SKM-1 treated with dmso at 0.1 percent for 144 hours (cell line): ENCODE results near the gene SUPT6H.
"Not testable (repeated sequence)": the region's sequence is repeated elsewhere in the genome, so short reads cannot be mapped to it uniquely, and the experiment has no call there.

Experiments used
- DNase-seq: peaks from one replicate; lab custom pipeline; 2025; ENCODE audit not compliant: unreplicated experiment; lab: John Stamatoyannopoulos, UW

Gene SUPT6H

DNA sequence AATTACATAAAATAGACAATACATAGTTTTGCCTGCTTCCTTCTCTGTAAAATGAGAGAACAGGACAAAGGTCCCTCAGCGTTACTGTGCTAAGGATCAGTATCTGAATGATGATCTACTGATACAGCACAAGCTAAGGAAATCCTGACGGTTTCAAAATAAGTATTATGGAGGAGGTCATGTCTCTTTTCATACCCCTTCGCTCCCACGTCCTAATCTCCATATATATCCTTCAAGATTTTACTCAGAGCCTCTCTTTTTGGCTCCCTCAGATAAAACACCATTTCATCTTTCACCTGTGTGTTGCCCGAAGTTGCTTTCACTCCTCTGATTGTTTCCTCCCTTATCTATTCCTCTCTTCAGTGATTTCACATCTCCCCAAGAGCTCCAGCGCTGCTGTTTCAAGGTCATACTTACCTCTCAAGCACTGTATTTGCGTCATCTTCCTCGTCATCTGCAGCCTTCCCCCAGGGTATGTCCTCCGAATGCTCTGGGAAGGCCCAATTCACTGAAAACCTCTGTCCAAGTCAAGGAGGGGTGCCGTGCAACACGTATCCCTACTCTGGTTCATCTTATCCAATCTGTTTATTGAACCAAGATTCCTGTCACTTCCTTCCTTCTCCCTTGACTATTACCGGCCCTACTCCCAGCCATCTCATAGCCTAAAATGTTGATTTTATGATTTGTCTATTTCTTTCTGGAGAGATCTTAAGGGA lies 15.8 kb upstream of the SUPT6H start:
- no peak for DNase-seq

DNA sequence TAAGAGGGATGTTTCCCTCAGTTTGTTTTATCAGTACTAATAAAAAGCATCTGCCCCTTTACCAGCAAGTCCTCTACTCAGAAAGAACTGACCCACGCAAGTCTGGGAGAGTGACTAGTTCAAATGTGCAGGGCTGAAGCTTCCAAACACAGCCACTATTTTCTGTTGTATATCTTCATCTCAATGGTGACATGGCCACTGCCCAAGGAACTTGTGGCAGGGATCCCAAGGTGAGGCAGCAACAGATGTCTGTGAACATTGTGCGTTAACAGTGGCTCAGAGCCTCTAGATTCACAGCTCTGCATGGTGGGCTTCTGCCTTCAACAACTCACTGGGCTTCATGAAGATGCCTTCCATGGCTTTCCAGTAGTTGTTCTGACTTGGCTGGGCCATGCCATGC lies 13.3 kb upstream of the SUPT6H start:
- DNase-seq: no peak

DNA sequence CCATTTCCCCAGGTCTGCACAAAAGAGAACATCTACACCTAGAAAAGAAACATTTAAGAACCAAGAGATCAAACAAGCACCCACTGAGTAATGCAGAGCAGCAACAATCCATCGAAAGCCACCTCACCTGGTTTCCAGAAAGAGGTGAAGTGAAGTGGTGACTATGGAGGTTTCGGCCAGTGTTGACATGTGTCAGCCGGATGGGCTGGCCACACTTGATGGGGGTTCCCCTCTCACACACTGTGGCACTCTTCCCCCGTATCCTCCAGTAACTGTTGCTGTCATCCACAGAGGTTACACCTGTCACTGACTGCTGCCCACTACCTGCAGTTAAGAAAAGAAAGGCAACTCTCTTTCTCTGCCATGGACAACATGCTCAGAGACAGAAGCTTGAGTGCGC lies 6.8 kb upstream of the SUPT6H start:
- DNase-seq: no peak

DNA sequence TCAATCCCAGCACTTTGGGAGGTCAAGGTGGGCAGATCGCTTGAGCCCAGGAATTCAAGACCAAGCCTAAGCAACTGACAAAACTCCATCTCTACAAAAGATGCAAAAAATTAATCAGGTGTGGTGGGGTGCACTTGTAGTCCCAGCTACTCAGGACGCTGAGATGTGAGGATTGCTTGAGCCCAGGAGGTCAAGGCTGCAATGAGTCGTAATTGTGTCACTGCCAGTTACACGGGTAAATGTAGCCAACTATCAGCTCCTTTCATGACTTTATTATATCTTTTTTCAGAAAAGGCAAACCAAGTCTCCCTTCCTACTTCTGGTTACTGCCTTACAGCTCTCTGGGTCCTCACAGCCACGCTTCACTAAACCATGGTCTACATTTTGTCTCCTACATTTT lies 4.2 kb upstream of the SUPT6H start:
- no peak for DNase-seq

DNA sequence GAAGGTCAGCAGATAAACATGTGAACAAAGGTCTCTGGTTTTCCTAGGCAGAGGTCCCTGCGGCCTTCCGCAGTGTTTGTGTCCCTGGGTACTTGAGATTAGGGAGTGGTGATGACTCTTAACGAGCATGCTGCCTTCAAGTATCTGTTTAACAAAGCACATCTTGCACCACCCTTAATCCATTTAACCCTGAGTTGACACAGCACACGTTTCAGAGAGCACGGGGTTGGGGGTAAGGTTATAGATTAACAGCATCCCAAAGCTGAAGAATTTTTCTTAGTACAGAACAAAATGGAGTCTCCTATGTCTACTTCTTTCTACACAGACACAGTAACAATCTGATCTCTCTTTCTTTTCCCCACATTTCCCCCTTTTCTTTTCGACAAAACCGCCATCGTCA lies 3.7 kb upstream of the SUPT6H start:
- not testable (repeated sequence) for DNase-seq

DNA sequence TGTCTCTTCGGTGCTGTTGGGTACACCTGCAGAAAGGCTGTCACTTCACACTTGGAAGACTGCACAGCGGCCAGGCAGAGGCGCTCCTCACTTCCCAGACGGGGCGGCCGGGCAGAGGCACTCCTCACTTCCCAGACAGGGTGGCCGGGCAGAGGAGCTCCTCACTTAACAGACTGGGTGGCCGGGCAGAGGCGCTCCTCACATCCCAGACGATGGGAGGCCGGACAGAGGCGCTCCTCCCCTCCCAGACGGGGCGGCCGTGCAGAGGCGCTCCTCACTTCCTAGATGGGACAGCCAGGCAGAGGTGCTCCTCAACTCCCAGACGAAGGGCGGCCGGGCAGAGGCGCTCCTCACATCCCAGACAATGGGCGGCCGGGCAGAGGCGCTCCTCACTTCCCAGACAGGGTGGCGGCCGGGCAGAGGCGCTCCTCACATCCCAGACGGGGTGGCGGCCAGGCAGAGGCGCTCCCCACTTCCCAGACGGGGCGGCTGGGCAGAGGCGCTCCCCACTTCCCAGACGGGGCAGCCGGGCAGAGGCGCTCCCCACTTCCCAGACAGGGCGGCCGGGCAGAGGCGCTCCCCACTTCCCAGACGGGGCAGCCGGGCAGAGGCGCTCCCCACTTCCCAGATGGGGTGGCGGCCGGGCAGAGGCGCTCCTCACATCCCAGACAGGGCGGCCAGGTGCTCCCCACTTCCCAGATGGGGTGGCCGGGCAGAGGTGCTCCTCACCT lies 3.1 kb upstream of the SUPT6H start:
- not testable (repeated sequence) for DNase-seq

DNA sequence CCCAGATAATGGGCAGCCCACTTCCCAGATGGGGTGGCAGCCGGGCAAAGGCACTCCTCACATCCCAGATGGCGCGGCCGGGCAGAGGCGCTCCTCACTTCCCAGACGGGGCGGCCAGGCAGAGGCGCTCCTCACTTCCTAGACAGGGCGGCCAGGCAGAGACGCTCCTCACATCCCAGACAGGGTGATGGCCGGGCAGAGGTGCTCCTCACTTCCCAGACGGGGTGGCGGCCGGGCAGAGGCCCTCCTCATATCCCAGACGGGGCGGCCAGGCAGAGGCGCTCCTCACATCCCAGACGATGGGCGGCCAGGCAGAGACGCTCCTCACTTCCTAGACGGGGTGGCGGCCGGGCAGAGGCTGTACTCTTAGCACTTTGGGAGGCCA lies 2.5 kb upstream of the SUPT6H start:
- DNase-seq: not testable (repeated sequence)

DNA sequence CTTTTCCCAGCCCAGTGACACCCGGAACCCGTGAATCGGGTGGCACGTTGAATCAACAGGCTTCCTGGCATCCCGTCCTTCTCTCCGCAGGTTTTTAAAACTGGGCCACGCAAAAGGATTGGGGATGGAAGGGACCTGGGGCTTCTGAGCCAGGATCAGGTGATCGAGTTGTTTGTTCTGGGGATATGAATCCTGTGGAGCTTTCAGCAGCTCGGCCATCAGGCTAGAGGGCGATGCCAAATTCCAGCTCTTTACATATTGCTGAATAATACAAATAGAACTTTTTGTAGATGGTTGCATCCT lies 473 bp downstream of the SUPT6H start:
- DNase-seq: no peak

DNA sequence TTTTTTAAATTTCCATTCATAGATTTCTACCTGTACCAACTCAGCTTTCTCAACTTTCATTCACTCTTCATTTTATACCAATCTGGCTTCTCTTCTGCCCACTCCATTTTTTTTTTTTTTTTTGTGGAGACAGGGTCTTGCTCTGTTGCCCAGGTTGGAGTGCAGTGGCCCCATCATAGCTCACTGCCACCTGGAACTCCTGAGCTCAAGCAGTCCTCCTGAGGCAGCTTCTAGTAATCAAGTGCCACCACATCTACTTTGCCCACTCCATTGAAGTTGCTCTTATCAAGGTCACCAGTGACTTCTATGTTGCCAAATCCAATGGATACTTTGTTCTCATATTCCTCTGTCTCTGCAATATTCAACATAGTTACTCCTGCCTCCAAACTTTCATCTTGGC lies 1.7 kb downstream of the SUPT6H start:
- no peak for DNase-seq

DNA sequence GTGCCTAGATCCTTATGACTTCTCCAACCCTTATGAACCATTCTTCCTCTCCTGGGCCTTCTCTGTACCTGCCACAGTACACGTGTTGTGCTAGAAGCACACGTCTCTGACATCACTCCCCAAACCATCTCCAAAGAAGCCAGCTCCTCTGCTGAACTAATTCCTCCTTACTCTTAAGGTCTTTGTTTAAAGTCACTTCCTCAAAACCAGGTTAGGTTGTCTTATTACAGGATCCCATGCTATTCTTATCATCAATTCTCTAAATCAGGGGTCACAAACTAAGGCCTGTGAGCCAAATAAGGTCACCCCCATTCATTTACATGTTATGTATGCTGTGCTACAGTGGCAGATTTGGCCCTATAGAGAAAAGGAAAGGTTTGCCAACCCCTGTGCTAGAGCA lies 4.0 kb downstream of the SUPT6H start:
- no peak for DNase-seq

DNA sequence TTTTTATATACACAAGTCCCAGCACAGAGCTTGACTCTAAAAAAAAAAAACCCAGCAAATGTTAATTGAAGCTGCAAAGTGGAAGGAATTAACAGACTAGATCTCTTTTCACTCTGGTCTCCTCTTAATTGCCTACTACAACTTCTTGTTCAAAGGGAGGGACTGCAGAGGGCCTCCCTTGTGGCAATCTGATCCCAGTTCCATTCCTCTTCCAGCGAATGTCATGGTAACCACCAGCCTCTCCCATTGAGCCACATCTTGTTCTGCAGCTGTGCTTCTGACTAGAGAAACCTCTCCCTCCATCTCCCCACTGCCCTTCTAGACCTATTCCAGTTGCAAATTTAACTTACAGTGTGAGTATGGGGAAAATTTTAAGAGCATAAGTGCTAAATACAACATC lies 5.9 kb downstream of the SUPT6H start:
- no peak for DNase-seq

DNA sequence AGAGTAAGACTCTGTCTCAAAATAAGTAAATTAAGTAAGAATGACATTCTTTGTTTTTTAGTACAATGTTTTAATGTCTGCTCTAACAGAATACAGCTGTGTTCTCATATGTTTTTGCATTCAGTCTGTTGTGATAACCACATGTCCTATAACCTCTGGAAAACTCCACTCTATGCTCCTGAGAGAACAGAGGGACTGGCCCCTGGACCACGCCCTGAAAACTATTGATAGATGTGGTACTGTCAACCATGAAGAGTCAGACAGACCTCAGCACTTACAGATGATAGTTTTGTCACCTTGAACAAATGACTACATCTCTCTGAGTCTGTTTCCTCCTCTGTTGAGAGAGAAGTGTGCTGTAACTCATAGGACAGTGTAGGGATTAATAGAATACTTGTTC lies 7.9 kb downstream of the SUPT6H start:
- DNase-seq: no peak

DNA sequence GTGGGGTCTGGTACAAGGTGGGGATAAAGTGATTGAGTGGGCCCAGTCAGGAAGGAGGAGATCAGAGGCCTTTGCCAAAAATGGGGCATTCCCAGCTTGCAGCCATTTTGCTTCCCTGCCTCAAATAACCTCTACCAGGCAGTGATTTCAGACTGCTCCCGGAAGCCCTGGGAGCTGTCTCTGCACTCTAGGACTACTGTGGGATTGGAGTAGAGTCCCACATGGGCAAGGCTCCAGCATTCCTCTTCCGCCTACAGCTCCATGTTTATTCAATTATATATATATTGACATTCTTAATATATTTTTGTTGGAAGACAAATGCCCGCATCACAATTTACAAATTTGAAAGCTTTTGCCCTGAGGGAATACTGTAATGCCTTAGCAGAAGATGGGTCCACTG lies 13.5 kb downstream of the SUPT6H start:
- no peak for DNase-seq

DNA sequence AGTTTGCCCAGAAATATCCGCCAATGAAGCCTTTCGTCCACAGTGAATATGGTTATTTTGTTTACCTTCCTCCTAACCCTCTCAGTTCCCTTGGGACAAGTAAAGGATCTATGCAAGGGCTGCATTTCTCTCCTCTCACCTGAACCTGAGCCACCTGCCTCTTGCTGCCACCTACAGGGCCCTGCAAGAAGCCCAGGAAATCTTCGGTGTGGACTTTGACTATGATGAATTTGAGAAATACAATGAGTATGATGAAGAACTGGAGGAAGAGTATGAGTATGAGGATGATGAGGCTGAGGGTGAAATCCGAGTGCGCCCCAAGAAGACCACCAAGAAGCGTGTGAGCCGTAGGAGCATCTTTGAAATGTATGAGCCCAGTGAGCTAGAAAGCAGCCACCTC lies 14.0 kb downstream of the SUPT6H start:
- DNase-seq: no peak

DNA sequence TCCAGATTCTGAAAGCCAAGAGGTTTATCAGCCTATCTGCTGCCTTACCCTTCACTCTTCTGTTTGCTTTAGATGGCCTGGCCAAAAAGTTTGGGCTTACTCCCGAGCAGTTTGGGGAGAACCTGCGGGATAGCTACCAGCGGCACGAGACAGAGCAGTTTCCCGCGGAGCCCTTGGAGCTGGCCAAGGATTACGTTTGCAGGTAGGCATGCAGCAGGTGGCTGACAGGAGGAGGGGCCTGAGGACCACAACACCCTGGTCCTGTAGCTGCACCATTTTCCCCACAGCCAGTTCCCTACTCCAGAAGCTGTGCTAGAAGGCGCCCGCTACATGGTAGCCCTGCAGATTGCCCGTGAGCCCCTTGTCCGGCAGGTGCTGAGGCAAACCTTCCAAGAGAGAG lies 20.6 kb downstream of the SUPT6H start:
- no peak for DNase-seq

DNA sequence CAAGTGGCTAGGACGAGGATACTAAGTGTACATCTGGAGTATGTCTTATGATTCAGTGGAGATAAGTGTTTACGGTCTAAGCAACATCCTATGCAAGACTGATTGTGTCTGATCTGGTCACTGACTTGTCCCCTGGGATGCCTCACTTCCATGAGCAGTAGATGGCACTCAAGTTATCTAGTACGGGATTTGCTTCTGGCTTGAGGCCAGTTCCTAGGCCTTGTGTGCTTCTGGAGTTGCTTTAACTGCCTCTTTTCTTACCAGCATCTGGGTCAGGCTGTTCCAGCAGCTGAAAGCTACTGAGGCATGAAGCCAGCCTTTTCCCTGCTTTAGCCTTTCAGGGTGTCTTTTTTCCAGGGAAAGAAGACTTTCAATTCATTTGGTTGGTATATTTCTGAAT lies 23.0 kb downstream of the SUPT6H start:
- DNase-seq: no peak

DNA sequence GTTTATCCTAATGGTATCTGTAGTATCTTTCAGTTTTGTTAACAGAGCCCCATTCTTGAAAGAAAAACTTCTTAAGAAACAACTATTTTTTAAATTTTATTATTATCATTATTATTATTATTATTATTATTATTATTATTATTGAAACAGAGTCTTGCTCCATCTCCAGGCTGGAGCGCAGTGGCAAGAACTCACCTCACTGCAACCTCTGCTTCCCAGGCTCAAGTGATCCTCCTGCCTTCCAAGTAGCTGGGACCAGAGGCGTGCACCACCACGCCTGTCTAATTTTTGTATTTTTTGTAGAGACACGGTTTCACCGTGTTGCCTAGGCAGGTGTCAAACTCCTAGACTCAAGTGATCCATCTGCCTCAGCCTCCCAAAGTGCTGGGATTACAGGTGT lies 23.4 kb downstream of the SUPT6H start:
- no peak for DNase-seq

DNA sequence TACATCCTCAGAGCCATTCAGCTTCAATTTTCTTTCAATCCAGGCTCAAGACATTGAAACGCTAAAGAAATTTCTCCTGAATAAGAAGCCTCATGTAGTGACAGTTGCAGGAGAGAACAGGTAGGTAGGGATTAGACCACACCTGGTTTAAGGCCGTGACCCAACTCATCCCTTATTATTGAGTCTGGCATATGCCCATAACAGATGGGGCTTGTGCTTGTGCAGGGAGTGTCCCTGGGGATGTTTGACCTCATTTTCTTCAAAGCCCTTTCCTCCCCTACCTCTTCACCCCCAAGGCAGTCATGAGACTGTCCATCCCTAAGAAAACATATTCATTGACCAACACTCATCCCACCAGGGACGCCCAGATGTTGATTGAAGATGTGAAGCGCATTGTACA lies 24.3 kb downstream of the SUPT6H start:
- no peak for DNase-seq

DNA sequence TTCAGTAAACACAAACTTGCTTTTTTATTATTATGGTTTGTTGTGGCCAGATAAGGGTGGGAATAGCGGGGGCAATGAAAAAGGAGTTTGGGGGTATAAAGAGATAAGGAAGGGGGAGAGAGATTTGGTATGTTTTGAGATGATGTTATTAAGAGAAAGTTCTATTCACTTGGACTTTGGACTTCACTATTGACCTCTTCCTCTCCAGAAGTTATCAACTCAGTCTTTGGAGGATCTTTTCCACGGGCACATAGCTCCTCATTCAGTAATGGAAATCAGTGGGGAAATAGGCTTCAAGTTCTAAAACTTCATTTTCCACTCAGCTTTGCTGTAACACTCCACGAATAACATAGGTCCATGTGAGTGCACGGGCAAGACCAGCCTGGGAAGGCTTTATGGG lies 26.5 kb downstream of the SUPT6H start:
- DNase-seq: no peak

DNA sequence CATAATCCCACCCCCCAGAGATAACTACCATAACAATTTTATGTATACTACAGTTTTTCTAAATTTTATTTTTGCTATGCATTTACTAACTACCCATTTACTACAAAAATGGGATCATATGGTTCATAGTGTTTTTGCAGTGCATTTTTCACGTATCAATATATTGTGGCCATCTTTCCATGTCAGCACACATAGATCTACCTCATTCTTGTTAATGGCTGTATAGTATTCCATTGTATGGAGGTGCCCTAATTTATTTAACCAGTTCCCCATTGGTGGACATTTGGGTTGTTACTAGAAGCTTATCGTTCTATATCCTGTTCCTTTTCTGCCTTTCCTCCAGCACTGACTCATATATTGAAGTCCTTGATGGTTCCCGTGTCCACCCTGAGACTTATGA lies 27.0 kb downstream of the SUPT6H start:
- DNase-seq: no peak

DNA sequence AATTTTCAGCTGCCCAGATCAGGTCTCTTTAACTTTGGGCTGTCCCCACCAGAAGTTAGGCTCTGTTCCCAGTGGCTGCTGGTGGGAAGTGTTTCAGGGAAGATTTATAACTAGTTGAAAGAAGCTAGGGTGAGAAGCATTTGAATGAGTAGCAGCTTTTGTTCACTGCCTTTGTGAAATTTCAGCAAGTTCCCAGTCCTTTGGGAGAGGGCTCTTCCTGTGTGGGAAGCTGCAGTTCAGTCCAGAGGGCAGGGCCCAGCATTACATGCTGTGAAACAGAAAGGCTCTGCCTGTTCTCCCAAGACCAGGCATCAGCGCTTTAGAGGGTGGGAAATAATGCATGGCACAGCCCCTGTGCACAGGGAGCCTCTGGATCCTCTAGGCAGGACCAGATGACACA lies 31.9 kb downstream of the SUPT6H start:
- no peak for DNase-seq

DNA sequence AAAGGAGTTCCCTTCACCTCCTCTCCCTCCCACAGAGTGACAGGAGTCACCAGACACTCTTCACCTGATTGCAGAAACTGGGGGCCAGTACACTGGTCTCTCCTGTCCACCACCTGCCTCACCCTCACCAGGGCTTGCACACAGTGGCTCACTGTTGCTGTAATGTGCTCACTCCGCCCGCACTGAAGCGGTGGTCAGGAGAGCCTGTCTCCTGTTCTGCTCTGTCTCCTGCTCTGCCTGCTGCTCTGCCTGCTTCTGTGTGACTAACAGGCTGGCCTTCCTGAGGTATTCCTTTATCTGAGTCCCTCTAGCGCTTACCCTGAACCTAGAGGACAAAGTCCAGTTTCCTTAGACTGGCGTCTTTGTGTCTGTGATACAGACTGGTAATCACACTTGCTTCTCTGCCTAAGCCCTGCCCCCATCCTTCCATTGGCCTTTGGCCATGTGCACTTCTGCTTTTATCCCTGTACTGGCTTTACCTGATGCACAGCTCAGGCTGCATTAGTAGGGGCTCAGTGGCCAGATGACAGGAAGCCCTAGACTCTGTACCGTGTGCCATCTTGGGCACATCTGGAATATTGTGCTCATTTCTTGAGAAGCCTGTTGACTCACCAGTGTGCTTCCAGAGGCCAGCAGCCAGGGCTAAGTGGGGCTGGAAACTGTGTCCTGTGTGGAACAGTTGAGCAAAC lies 36.4 kb downstream of the SUPT6H start:
- no peak for DNase-seq

DNA sequence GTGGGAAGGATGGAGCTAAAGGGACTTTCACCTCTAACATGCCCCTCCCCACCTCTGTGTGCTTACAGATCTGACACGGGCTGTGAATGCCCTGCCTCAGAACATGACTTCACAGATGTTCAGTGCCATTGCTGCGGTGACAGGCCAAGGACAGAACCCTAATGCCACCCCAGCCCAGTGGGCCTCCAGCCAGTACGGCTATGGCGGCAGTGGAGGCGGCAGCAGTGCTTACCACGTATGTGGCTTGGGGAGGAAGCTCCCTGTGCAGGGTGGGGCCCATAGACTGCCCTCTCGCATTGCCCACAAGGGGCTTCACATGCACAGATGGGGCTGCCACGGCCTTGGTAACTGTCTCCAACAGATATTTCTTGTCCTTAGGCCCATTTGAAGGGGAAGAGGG lies 38.3 kb downstream of the SUPT6H start:
- no peak for DNase-seq
